Hypothalamus (tissue), 51 donors: ENCODE measurements around the gene PLXNA3.

Experiments used
- DNase-seq, 51 donors: peaks; one replicate each; lab custom pipeline; 2025; lab: John Stamatoyannopoulos, UW

The PLXNA3 gene

GRCh38 chrX:154473683-154474082 is 15.6 kb downstream of the PLXNA3 start:
- DNase-seq = no peak

- no peak for DNase-seq
Observed at GRCh38 chrX:154476821-154477220, 18.7 kb downstream of the PLXNA3 start.

GRCh38 chrX:154477891-154478477 is 19.9 kb downstream of the PLXNA3 start:
- DNase-seq = no peak

GRCh38 chrX:154478728-154479622 is 20.9 kb downstream of the PLXNA3 start, which contains the start of gene LAGE3:
TSS of gene LAGE3 (minus strand) at chrX:154479281. CDS start at chrX:154478915, 366 bp downstream.
- DNase-seq = peak; percentile 54 to 94 (median 83)

GRCh38 chrX:154481195-154481594 is 23.1 kb downstream of the PLXNA3 start:
- DNase-seq = no peak

- DNase-seq = no peak
Observed at GRCh38 chrX:154481911-154482601, 24.0 kb downstream of the PLXNA3 start.

GRCh38 chrX:154482786-154483185 is 24.7 kb downstream of the PLXNA3 start:
- DNase-seq = no peak

GRCh38 chrX:154483325-154483724 is 25.2 kb downstream of the PLXNA3 start:
- no peak for DNase-seq

GRCh38 chrX:154484255-154485149 is 26.4 kb downstream of the PLXNA3 start:
- DNase-seq = no peak

- no peak for DNase-seq
Observed at GRCh38 chrX:154485150-154486051, 27.3 kb downstream of the PLXNA3 start.

- DNase-seq = peak in 7 of 51 donors; percentile 5 to 28 (median 18)
Observed at GRCh38 chrX:154486052-154486395, 27.9 kb downstream of the PLXNA3 start.

GRCh38 chrX:154486396-154487207 is 28.5 kb downstream of the PLXNA3 start, which contains the start of gene UBL4A:
TSS of gene UBL4A (minus strand) at chrX:154486615. CDS start at chrX:154486584, 31 bp downstream.
- peak in 29 of 51 donors; percentile 3 to 69 (median 32) for DNase-seq

- DNase-seq = no peak
Observed at GRCh38 chrX:154487518-154488290, 29.6 kb downstream of the PLXNA3 start.

- no peak for DNase-seq
Observed at GRCh38 chrX:154488336-154489075, 30.4 kb downstream of the PLXNA3 start.

GRCh38 chrX:154489182-154489581 is 31.1 kb downstream of the PLXNA3 start:
- DNase-seq = no peak

- peak in 9 of 51 donors; percentile 1 to 35 (median 19) for DNase-seq
Observed at GRCh38 chrX:154490021-154490413, 31.9 kb downstream of the PLXNA3 start.
